ENCODE results near the gene TRPT1.
A peak's percentile ranks its signal among the peaks of the same experiment; 100 is the strongest.

TRPT1 gene, protein sequence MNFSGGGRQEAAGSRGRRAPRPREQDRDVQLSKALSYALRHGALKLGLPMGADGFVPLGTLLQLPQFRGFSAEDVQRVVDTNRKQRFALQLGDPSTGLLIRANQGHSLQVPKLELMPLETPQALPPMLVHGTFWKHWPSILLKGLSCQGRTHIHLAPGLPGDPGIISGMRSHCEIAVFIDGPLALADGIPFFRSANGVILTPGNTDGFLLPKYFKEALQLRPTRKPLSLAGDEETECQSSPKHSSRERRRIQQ

DNA sequence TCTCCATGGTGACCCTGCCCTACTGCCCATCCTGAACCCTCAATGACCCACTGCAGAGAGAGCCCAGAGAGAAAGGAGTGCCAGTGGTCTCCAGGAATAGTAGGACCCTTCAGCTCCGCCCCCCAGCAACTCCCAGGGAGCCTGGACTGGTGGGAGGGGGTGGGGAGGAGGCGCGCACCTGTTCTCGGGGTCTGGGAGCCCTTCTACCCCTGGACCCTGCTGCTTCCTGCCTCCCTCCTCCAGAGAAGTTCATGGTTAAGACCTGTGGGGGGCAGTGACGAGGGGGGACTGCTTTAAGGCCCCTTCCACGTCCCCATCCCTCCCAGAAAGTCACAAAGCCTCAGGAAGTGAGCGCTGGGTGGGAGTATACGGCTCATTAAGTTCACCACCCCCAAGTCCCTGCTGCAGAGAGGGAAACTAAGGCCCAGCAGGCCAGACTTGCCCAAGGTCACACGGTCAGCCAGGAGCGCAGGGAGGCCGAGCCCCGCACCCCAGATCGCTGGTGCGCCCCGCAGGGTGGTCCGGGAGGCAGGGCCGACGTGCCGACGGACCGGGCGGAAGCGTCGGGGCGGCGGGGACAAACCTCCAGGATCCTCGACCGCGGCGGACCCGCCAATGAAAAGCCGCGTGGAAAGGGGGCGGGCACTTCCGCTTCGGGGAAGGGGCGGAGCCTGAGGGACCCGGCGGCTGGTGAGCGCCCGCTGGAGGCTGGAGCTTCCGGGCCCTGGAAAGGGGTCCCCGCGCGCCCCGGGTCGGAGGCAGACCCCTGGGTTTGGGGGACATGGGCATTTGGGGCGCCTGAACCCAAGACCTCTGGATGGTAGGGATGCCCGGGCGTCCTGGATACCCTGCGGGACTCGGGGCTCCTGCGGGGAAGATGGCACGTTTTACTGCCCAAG, at the start of gene TRPT1, which contains the start of gene NUDT22:
TRPT1 (minus strand) TSS at position 579 of the 899 bp plus-strand sequence; CDS start at position 253, 326 bp downstream.
NUDT22 (plus strand) TSS at position 667 of the 899 bp plus-strand sequence. CDS start 379 bp downstream, outside the sequence.
- peak; percentile 93 for DNase-seq (ENCODE audit: low read depth)

DNA sequence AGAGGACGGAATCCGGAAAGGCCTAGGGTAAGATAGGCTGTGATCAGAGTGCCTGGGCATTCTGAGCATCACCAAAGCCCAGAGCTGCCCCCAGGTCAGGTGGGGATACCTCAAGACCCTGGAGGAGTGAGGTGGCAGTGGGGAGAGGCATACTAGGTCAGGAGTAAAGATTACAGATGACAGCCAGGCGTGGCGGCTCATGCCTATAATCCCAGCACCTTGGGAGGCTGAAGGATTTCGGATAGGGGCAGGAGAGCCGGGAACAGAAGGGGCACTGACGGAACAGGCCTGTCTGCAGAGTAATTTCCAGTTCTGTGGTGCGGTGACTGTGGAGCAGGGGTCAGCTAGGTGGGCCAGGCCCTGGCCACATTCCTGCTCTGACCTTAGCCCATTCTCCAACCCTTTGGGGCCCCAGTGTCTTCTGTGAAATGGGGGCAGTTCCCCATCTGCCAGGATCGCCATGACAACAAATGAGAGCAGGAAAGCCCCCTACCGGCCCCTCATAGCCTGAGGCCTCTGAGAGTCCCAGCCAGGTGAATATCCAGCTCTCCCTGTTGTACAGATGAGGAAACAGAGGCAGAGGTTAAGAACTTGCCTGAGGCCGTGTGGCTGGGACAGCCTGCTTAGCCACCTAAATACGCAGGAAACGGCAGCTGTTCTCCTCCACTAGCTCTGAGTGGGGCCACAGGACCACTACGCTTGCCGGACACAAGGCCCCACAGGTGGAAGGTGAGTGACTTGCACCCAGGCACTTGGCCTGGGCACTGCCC, 49.2 kb upstream of the TRPT1 start:
- no peak for DNase-seq (ENCODE audit: low read depth)

DNA sequence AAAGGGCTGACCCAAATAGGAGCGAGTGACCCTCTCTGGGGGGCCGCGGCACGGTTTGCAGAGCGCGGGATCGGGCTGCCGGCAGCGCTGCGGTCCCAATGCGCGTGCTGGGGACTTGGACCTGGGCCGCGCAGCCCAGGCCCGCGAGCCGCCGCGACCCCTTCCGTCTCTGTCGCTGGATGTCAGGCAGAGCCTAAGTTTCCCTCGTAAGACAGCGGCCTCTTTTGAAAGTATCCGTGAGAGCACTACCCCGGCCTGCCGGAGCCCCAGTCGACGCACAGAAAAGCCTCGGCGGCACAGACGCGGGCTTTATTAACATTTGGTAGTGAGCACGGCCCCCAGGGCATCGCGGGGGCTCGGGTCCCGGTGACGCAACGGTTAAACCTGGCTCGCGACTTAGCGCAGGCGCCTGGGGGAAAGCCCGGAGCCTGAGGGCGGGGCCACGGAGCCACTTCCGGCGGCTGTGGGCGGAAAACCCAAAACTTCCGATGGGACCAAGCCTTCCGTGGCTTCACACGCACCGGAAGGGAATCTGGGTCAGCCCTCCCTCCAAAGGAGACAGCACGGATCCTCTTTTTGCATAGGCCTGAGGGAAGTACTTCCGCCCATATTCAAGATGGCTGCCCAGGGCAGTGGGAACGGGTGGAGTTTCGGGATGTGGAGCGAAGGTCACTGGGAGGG, 43.7 kb upstream of the TRPT1 start:
- DNase-seq (ENCODE audit: low read depth): peak; percentile 97

DNA sequence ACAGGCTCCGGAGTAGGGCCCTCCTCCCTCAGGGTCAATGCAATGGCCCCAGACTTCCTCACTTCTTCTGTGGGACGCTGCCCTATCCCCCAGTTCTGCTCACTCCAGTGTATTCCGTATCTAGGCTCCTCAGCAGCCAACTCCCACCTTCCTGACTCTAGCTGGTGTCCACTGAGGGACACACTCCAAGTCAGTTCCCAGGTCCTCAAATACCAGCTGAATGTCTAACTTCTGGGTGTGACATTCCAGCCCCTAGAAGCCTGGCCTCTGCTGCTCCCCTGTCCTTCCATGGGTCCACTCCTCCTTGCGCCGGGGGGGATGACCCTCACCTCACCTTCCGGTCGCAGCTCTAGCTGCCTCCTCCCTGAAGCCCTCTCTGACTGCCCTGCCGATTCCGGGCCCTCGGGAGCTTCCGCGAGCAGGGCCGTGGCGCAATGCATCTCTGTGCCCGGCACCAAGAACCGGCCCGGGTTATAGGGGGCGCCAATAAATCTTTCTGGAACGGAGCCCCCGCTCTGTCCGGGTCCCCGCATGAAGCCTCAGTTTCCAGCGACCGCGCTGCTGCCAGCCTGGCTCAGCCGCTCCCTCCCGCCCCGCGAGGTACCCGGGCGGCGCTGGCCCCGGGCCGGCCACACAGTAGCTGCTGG, 43.0 kb upstream of the TRPT1 start:
- DNase-seq (ENCODE audit: low read depth): peak; percentile 35

DNA sequence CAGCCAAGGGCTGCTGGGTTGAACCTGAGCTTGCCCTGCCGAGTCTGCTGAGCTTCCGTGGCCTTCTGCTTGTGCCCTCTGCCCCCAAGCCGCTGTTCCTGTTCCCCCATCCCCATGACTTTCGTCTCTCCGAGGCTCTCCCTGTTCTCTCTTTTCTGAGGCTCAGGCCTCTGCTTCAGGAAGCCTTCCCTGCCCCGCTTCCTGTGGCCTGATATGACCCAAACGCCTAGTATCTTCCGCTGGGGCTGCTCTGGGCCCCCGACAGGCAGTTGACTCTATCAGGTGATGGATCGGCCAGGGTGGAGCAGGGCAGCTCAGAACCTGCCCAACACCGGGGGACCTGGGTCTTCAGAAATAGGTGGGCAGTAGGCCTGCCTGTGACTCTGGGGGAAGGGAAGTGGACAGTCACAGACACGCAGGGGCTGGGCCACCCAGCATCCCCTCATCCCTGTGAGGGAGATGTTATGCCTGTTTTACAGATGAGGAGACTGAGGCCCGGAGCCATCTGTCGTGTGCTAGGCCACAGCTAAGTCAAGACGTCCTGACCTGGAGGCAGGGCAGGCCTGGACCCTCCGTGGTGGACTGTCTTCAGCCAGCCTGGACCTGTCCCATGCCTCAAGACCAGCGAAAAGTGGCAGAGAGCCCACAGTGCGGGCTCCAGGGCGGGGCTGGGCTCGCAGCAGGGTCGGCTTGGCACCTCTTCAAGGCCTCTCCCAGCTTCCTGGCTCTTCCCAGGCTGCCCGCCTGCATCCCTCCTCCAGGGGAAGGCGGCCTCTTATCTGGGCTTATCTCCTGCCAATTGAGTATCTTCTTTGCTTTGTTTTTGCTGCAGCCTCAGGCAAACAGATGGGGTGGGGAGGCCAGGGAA, 42.3 kb upstream of the TRPT1 start:
- no peak for DNase-seq (ENCODE audit: low read depth)

DNA sequence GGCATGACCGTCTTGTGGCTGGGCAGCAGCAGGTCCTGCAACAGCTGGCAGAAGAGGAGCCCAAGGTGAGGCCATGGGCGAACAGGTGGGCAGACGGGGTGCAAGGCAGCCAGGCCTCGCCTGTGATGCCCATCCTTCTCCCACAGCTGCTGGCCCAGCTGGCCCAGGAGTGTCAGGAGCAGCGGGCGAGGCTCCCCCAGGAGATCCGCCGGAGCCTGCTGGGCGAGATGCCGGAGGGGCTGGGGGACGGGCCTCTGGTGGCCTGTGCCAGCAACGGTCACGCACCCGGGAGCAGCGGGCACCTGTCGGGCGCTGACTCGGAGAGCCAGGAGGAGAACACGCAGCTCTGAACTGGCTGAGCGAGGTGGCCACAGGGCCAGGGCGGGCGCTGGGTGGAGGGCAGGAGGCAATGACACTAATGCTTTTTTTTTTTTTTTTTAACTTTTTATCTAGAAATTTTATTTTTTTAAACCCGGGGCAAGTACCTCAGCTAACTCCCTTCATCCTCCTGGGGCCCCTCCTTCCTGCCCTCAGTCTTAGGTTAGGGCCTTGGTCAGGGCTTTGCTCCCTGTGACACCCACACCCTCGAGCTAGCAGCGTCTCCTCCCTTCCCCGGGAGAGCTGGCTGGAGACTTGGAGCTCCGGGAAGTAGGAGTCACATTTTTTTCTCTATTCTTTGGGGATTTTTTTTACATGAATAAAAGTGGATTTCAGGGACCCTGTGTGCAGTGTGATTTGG, 41.4 kb upstream of the TRPT1 start:
- DNase-seq (ENCODE audit: low read depth): no peak

DNA sequence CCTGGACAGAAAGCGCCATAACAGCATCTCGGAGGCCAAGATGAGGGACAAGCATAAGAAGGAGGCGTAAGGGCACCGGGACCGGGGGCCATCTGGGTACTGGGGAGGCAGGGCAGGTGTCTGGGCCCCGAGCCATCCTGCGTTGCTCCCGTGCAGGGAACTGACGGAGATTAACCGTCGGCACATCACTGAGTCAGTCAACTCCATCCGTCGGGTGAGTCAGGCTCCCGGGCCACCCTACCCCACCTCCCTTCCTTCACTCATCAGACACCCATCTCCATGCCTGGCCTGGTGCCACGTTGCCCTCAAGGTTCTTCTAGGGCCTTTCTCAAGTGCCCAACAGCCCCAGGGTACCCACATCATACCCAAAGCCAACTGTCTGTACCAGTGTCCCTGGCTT, 40.4 kb upstream of the TRPT1 start:
- no peak for DNase-seq (ENCODE audit: low read depth)

DNA sequence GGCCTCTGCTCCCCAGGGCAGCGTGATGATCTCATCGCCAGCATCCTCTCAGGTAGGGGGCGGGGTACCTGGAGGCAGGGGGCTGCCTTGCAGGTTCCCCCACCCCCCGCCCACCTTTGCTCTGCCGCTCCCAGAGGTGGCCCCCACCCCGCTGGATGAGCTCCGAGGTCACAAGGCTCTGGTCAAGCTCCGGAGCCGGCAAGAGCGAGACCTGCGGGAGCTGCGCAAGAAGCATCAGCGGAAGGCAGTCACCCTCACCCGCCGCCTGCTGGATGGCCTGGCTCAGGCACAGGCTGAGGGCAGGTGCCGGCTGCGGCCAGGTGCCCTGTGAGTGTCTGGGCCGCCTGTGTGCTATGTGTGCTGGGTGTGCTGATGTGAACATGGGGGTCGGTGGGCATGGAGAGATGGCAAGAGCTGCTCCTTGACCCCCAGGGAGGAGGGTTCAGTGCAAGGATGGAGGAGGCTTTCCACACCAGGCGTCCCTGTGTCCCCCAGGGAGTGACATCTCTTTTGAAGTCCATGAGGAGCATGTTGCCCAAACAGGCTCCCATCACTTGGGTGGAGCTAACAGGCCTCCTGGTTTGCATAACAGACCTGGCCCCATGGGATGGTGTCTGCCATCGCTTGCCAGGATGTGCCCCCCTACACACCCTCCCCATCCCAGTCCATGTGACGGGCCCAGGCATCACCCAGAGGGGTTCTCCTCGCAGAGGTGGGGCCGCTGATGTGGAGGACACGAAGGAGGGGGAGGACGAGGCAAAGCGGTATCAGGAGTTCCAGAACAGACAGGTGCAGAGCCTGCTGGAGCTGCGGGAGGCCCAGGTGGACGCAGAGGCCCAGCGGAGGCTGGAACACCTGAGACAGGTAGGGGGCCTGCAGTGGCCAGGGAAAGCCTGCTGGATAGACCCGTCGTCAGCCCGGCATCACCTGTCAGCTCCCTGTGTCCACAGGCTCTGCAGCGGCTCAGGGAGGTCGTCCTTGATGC, 39.5 kb upstream of the TRPT1 start:
- no peak for DNase-seq (ENCODE audit: low read depth)

DNA sequence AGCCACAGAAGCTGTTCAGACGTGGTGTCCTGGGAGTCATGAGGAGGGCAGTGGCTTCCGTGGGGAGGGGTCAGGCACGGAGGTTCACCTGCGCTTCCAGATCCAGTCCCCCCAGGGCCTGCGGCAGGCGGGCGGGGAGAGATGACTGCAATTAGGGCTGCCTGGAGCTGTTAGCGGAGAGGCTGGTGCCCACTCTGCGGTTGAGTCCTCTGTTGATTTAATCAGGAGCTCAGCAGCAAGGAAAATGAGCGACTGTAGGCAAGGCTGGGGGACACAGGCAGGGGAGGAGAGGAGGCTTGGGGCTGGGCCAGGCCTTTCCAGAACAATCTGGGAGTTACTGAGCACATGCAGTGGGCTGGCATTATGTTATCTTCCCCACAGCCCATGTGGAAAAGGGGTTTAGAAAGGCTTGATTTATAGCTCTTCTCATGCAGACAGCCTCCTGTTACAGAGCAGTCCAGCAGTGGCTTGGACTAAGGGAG, 38.4 kb upstream of the TRPT1 start:
- no peak for DNase-seq (ENCODE audit: low read depth)

DNA sequence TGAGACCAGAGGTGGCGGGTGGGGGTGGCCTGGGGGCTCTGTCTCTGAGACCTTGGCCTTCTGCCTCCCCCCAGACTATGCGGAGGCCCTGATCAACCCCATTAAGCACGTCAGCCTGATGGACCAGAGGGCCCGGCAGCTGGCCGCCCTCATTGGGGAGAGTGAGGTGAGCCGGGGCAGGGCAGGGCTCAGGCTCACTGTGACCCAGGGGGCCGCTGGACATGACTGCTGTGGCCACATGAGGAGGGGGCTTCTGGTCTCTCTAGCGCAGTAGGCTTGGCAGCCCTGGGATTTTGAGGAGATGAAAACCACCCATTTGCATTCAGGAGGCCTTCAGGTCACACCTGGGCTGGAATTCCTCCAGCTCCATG, 37.9 kb upstream of the TRPT1 start:
- DNase-seq (ENCODE audit: low read depth): no peak

DNA sequence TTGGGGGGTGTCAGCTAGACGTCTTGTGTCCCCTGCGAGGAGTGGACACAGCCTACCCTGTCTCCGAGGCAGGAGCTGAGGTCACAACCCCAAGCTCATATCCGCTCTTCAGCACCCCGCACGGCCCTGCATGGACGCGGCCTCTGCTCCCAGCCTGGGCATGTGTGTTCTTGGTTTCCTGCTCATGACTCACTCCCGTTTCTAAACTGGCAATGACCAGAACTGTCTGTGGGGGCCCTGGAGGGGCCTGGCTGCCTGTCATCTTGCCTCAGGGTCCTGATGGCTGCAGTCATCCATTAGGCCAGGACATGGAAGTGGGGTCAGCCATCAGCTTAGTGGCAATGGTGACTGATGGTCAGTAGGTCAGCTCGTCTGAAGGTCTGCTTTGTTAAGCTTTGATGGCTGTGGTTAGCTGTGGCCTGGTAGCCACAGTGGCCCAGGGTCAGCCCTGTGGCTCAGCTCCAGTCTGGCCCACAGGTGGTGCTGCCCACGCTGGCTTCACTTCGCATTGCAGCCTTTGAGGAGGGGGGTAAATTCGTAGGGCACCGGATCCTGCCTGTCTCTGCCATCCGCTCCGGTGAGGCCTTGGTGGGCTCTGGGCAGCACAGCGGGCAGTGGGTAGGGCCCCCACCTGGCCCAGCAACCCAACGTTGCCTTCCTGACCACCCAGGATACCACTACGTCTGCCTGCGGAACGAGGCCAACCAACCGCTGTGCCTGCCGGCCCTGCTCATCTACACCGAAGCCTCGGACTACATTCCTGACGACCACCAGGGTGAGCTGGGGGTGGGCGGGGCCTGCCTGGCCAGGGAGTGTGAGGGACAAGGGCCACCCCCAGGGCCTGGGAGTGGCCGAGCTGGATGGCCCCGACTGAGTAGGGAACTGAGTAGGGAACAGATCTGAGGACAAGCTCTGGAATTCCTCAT, 37.3 kb upstream of the TRPT1 start:
- DNase-seq (ENCODE audit: low read depth): no peak

DNA sequence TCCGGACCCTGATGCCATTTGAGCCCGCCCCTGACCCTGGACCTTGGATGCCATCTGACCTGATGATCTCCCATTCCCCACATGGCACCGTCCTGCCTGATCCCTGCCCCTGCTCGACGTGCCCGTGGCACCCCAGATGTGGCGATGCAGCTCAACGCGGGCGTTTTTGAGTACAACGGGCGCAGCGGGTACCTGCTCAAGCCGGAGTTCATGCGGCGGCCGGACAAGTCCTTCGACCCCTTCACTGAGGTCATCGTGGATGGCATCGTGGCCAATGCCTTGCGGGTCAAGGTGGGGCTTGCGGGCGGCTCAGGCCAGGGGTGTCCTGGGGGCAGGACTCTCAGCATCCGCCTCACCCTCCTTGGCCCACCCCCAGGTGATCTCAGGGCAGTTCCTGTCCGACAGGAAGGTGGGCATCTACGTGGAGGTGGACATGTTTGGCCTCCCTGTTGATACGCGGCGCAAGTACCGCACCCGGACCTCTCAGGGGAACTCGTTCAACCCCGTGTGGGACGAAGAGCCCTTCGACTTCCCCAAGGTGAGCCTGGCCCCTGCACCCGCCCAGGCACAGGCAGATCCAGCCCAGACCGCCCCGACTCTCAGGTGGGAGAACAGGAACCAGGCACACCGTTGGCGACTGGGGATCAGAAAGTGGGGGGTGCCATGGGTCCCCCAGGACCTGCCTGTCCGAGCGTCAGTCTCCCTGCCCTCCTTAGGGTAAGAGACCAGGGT, 36.5 kb upstream of the TRPT1 start:
- DNase-seq (ENCODE audit: low read depth): no peak

DNA sequence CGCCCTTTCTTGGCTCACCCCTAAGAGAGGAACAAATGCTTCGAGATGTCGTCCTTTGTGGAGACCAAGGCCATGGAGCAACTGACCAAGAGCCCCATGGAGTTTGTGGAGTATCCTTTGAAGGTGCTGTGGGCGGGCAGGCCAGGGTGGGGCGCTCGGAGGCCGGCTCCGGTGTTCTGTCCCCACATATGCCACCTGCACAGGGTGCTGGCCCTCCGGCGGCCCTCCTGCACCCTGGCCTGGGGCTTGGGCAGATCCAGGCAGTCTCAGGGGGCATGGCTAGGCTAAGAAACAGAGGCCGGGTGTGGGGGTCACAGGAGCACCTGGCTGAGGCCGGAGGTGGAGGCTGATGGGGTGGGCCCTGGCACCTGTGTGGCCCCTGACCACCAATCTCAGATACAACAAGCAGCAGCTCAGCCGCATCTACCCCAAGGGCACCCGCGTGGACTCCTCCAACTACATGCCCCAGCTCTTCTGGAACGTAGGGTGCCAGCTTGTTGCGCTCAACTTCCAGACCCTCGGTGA, 35.6 kb upstream of the TRPT1 start:
- DNase-seq (ENCODE audit: low read depth): no peak

DNA sequence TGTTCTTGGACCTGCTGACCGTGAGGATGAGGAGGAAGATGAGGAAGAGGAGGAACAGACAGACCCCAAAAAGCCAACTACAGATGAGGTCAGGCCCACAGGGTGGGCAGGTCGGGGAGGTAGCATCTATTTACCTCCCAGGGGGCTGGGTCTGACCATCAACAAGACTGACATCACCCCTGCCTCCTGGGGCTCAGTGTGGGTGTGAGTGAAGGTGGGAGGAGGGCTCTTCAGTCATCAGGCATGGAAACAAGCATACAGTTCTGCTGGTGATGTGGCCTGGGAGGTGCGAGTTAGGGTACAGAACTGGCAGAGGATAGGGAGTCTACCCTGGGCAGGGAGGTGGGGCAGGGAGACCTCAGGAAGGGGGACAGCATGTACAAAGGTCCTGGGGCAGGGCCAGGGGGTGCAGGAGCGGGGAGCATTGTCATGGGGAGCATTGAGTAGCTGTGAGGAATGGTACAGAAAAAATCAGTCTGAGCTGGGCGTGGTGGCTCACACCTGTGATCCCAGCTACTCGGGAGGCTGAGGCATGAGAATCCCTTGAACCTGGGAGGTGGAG, 34.2 kb upstream of the TRPT1 start:
- DNase-seq (ENCODE audit: low read depth): no peak

DNA sequence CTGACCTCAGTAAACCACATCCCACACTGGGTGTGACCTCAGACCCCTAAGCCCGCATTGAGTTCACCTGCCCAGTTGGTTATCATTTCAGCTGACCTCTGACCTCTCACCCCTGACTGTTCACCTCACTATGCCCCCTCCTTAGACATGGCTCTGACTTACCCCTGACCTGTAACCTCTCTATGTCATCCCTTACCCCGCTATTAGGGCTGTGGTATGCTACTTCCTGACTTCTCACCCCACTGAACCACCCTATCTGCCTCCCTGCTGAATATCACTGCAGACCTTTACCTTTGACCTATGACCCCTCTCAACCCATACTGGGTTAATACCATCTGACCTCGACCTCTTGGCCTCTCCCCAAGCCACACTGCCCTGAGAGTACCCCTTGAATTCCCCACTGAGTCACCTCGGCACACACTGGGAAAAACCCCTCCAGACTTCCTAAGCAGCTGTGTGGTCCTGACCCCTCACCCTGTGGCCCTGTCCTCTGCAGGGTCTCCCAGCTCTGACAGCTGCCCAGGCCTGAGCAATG, 33.6 kb upstream of the TRPT1 start:
- no peak for DNase-seq (ENCODE audit: low read depth)
